NAMALWA (cell line): ENCODE results near the gene ROCK2.
"Not testable (repeated sequence)": the region's sequence is repeated elsewhere in the genome, so short reads cannot be mapped to it uniquely, and the experiment has no call there.

Source experiments
- DNase-seq: peaks from one replicate; pipeline ENCODE4 v3.0.0-alpha.2; 2015; ENCODE audit warnings: low spot score

Gene ROCK2

DNA sequence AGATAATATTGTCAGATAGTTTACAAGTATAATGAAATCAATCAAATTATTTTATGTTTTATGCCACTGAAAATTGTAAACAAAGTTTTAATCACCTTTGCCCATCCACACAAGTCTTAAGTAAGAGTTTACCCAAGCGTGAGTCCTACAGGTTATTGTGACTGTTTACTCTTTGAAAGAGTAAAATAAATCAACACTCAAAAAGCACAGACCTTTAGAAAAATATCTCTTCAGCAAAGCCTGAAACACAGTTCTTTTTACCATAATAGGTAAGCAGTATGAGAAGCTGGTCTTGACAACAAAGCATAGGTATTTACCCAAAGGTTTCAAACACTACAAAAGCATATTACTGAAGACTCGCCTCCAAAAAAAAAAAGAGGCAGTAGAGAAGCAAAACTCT is 3.7 kb downstream of the ROCK2 start:
- DNase-seq = no peak

DNA sequence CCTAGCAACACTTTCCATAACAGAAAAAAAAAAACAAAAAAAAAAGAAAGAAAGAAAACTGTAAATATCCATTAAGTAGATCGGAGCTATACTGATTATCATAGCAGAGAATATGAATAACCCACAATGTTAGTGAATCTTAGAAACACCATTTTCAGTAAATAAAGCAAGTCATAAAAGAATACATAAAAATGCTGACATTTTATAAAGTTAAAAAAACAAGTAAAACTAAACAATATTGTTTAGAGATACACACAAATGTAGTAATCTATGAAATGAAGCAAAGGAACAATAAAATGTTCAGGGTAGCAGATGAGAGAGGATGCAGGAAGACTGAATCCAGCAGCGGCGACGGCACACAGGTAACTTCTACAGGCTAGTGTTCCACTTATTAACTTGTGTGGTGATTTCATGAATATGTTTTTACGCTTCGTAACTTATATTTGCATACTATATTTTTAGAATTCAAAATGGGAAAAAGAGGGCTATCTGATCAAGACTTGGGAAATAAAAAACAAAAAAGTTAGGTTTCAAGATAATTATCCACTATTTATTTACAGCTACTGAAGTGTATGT is 4.8 kb downstream of the ROCK2 start:
- DNase-seq = no peak

DNA sequence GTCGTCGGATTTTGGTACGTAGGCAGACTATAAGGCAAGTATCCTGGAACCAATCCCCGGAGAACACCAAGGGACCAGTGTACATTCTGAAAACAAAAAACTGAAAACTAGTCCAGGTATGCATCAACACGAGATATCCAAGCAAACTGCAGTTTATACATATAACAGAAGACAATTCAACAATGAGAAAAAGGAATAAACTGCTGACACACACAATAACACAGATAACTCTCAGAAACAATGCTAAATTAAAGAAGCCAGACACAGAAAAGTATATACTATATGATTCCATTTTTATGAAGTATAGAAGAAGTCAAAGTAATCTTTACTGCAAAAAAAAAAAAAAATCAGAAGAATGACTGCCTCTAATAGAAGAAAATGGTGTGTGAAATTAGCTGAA is 5.9 kb downstream of the ROCK2 start:
- DNase-seq = no peak

DNA sequence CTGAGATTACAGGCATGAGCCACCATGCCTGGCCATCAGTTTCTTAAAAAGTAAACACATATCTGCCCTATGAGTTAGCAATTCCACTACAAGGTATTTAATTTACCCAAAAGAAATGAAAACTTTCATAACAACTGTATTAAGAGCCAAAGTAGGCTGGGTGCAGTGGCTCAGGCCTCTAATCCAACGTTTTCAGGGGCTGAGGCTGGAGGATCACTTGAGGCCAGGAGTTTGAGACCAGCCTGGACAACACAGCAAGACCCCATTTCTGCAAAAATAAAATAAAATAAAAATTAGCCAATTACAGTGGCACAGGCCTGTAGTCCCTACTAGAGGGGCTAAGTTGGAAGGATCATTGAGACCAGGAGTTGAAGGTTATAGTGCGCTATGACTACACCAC is 6.5 kb downstream of the ROCK2 start:
- DNase-seq = no peak

DNA sequence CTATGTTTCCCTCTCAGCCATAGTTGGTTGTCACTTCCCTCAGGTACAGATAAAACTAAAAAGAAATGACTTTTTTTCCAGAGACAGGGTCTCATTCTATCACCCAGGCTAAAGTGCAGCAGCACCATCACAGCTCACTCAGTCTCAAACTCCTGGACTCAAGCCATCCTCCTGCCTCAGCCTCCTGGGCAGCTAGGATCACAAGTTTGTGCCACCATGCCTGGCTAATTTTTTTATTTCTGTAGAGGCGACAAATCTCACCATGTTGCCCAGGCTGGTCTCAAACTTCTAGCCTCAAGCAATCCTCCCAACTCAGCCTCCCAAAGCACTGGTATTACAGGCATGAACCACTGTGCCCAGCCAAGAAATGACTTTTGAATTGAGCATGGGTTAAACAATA is 8.2 kb downstream of the ROCK2 start:
- DNase-seq = no peak

DNA sequence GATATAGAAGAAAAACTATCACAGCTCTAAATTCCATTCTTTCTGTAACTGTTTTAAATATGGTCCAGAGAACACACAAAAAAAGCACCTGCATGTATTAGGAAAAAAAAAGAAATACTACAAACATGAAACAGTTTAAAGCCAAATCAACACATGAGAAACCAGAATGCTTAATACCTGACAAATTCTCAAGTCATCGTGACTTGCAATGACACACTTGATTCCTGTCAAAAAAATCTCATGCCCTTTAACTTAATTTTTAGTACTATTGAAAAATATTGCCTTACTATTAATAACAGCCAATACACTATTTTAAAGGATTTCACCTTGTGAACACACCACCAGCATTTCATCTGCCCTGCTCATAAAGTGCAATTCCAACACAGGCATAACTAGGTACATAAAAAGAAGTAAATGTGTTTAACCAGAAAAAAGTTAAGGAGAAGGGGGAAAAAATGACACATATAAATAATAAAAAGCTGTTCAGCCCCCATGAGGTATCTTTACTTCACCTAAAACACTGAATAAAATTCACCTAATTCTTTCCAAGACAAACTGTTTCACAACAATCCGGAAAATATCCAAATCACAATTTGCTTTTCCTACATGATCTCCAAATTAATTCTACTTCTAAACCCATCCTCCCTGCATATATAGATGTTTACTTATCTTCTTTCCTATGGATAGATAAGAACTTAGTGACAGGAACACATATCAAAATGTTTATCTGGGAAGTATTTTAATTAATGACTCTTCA is 10.8 kb downstream of the ROCK2 start:
- DNase-seq = no peak

DNA sequence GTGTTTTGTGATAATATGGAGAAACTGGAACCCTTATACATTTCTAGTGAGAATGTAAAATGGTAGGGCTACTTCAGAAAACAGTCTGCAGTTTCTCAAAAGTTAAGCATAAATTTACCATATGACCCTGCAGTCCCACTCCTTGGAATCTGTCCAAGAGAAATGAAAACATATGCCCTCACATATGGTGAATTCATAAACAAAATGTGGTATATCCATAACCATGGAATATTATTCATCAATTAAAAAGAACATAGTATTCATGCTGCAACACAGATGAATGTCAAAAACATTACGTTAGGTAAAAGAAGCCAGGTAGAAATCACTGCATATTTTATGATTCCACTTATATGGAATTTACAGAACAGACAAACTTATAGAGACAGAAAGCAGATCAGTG is 11.8 kb downstream of the ROCK2 start:
- DNase-seq = no peak

DNA sequence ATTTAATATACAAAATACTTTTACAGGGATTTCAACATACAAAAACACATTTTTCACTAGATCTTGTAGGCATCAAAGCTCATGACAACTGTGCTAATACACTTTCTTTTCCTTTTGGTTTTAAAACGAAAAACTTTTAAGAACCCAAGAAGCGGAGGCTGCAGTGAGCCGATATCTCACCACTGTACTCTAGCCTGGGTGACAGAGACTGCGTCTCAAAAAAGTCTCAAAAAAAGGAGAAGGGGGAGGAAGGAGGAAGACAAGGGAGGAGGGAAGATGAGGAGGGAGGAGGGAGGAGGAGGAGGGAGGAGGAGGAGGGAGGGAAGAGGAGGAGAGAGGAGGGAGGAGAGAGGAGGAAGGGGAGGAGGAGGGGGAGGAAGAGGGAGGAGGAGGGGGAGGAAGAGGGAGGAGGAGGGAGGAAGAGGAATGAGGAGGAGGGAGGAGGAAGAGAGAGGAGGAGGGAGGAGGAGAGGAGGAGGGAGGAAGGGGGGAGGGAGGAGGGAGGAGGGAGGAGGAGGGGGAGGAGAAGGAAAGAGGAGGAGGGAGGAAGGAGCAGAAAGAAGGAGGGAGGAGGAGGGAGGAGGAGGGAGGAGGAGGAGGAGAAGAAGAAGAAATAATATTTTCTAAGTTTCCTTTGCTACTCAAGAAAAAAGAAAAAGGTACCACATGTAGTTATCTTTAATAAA is 13.8 kb downstream of the ROCK2 start:
- DNase-seq = no peak

DNA sequence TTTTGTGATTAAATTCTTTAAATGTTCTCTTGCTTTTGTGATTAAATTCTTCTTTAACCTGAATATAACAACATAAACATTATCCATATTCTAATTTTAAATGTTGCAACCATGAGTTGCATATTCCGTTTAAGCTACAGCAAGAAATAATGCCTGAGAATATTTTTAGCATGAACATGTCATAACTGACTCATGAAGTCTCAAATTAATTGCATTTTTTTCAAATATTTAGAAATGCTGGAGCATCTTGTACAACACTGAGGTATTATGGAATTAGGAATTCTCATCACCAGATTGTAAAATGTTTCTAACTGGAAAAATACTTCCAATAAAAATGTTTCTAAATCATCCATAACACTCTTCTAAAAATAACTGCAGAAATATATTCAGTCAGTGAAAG is 14.7 kb downstream of the ROCK2 start:
- DNase-seq = no peak

DNA sequence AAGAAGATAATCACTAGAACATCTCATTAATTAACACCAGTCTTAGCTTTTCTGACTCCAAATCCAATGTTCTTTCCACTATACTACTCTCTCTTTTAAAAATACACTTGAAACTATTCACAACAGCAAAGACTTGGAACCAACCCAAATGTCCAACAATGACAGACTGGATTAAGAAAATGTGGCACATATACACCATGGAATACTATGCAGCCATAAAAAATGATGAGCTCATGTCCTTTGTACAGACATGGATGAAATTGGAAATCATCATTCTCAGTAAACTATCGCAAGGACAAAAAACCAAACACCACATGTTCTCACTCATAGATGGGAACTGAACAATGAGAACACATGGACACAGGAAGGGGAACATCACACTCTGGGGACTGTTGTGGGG is 15.9 kb downstream of the ROCK2 start:
- not testable (repeated sequence) for DNase-seq

DNA sequence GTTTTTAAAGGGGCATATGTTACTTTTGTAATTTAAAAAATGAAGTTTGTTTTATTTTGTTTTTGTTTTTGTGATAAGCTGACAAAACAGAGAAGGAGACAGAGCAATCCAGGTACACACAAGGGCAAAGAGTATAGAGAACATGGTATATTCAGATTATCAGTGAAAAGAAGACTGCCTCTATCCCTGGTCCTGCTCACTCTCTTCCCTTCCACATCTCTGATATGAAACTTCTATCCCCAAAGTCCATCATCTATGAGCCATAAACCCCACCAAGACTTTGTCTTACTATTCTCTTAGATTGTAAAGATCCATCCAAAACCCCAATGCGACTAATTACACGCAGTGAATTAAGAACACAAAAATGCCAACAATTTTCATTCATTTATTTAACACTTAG is 16.6 kb downstream of the ROCK2 start:
- no peak for DNase-seq

DNA sequence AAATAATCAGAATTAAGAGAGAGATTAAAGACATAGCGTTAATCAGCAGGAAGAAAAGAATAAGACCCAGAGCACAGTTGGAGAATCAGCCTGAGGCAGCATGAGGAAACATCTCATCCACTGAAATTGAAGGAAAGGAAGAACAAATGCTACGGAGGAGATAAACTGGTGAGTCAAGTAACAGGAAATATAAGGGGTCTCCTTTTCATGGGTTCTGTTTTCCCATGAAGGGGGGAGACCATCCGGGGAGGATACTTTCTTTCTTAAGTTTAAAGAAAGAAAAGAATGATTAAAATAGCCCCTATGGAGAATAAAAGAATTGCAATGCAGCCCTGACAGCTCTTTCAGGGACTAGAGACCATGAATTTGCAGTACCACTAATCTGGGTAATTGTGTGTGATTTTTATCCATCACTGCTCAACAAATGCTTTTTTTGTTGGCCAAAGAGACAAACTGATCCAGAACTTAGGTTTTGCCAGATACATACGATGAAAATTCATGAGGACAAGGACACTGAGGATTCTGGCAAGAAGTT is 17.7 kb downstream of the ROCK2 start:
- no peak for DNase-seq

DNA sequence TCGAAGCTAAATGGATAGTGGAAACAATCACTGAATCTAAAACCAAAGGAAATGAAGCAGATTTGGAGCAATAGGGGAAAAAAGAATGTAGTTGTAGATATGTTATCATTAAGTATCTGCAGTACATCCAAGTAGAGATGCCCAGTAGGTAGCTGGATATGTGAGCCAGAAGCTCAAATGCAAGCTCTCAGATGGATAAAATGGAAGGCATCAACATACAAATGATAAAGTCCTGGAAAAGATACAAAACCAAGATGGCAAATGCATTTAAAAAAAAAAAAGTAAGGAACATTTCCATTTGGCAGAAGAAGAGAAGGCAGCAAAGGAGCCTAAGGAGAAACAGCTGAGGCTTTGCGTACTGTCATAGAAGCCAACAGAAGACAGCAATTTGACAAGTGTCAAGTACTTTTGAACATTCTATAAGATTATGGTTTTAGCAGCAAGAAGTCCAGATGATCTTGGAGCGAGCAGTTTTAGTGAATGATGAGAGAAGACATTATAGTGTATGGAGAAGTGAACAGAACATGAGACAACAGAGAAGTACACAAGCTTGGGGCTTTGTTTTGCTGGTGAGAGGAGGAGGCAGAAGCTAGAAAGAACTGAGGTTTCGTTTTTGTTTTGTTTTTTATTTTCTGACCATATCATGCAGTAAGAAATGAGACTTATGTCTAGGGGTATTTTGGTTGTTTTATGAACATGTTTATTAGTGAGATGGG is 18.3 kb downstream of the ROCK2 start:
- no peak for DNase-seq

DNA sequence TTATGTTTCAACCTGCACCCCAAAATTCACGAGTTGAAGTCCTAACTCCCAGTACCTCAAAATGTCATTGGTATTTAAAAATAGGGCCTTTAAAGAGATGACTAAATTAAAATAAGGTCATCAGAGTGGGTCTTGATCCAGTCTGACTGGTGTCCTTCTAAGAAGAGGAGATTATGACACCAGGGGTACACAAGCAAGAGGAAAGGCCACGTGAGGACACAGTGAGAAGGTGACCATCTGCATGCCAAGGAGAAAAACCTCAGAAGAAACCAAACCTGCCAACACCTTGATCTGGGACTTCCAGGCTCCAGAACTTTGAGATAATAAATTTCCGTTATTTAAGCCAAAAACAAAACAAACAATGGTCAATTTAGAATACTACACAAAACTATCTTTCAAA is 22.6 kb downstream of the ROCK2 start:
- DNase-seq = no peak

DNA sequence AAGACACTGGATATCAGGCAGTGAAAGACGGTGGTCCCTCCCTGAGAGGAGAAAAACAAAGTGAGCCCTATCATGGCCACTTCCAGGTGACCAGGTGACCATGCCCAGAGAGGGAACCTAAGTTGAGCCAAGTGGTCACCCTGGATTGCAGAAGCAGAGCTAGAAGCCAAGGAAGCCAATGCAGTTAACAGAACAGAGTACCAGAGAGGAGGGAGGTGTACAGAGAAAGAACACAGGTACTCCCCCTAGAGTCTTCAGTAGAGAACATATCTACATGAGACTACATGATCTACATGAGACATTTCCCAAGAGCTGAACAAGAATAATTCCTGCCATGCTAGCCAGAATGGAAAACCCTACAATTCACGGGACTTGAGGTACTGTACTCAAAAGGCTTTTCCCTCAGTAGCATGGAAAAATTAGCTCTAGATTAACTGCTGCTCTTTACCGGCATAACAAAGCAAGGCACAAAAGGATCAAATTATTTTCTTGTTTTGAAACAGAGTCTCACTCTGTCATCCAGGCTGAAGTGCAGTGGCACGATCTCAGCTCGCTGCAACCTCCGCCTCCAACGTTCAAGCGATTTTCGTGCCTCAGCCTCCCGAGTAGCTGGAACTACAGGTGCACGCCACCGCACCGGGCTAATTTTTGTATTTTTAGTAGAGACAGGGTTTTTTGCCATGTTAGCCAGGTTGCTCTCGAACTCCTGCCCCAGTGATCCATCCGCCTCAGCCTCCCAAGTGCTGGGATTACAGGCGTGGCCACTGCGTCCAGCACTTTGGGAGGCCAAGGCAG is 23.5 kb downstream of the ROCK2 start:
- DNase-seq = no peak

DNA sequence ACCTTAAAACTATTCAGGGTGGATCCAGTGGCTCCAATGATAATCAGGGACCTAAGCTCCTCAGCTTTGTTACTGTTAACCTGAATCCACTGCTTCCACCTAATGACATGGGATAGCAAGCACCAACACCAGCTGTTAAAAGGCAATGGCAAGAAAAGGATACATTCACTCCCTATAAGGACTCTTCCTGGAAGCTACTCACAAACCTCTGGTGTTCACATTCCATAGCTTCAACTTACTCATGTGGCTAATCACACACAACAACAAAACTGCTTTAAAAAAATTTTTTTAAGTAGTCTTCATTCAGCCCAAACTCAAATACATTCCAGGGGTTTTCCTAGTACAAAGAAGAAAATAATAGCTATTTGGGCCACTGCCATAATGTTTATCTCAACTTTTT is 24.5 kb downstream of the ROCK2 start:
- DNase-seq = no peak

DNA sequence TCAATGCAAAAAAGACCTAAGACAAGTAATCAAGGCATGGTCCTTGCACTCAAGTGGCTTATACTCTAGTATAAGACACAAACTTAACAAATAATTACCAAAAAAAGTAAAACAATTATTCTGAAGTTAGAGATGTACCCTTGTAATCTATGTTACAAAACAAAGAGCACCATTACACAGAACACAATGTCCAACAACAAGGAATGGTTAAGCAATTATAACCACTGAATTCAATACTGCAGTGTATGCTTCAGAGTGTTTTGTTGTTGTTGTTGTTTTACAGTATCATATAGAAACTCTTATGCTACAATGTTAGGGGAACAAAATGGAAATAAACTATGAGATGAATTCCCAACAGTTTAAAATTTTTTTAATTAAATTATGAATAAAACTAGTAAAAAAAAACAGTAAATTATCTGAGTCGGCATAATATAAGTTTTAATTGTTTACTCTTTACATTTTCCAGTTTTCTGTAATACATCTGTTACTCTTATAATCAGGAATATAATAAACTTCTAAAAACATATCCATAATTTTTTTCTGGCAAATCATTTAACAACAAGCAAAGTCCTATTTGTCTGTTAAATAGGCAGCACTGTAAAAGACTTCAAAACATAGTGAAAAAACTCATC is 29.2 kb downstream of the ROCK2 start:
- DNase-seq = no peak

DNA sequence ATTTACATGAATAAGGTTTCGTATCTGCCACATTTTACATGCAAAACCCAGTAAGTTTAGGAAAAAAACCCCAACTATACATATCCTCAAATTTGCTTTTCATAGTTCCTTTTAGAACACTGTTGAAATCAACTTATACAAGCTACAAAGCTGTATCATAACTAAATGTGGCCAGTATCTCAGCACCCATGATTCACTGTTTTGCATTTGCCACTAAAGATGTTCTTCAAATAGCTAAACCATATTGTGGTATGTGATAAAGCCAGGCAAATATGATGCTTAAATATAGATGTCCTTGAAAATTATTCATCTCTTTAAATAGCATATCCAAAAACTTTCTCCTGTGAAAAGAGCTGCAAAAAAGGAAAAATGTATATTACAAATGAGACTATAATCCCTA is 29.9 kb downstream of the ROCK2 start:
- DNase-seq = no peak

DNA sequence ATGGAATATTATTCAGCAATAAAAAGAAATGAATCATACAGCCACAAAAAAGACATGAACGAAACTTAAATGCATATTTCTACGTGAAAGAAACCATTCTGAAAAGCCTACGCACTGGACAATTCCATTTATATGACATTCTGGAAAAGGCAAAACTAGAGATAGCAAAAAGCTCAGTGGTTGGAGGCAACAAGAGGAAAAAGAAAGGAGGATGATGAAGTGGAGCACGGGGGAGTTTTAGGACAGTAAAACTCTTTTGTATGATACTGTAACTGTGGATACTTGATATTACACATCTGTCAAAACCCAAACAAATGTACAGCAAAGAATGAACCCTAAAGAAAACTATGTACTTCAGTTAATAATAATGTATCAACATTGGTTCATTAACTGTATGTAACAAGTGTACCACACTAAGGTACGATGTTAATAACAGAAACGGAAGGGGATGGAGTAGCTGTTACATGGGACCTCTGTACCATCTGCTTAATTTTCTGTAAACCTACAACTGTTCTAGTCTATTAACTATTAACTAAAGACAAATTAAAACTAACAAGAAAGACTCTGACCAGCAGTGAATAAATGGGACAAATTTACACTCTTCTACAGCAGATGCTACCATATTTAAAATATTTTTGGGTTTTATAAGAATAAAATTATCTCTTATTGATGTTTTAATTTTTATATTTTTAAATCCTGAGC is 31.5 kb downstream of the ROCK2 start:
- DNase-seq = no peak

DNA sequence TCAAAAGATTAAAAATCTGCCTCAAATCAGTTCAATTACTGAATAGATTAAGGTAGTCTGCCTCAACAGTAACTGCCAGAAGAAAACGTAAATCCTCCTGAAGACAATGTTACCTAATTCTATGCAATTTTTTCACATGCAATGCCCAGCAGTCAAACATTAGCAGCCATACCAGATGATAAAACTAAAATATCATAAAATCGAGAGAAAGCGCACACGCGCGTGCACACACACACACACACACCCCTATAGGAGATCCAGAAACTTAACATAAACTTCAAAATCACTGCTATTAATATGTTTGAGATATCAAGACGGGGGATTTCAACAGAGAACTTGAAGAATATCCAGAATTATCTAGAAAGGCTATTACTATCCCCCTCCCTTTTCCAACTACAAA is 32.9 kb downstream of the ROCK2 start:
- DNase-seq = no peak

DNA sequence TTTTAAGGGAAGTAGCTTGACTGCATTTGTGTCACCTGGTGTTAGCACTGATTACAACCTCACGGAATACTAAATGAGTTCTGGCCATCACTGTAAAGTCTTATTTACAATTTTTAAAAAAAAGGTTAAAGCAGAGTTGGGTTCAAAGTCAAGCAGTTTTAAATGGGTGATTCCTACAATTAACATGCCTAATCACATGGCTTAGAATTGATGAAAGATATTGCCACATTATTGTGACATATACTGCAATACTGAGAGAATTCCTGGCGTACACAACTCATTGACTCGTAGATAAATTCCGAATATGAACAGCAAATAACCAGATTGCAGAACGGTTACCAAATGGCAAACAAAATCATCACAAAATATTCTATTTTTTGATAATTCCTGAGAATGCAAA is 34.2 kb downstream of the ROCK2 start:
- no peak for DNase-seq
